HG02588 (cell line): ENCODE measurements around the gene ADARB2.

Experiments
- ATAC-seq: cut with Tn5 transposase; IDR thresholded peaks from one replicate; pipeline ENCODE4 v1.9.1; 2021; ENCODE audit warnings: mild to moderate bottlenecking, moderate library complexity; ENCODE audit not compliant: unreplicated experiment

ADARB2 gene

GRCh38 chr10:1573981-1574380 lies 163.3 kb downstream of the ADARB2 start:
- ATAC-seq, result no peak

GRCh38 chr10:1573334-1573969 lies 163.9 kb downstream of the ADARB2 start:
- ATAC-seq, result no peak

GRCh38 chr10:1572519-1573333 lies 164.6 kb downstream of the ADARB2 start:
- ATAC-seq, result no peak

GRCh38 chr10:1571587-1572237 lies 165.6 kb downstream of the ADARB2 start:
- ATAC-seq, result no peak

- ATAC-seq, result no peak
Measured at GRCh38 chr10:1570416-1571051, 166.8 kb downstream of the ADARB2 start.

- no peak for ATAC-seq
Measured at GRCh38 chr10:1569208-1569607, 168.1 kb downstream of the ADARB2 start.

- ATAC-seq, result no peak
Measured at GRCh38 chr10:1567742-1568495, 169.4 kb downstream of the ADARB2 start.

GRCh38 chr10:1567152-1567551 lies 170.2 kb downstream of the ADARB2 start:
- ATAC-seq, result no peak

GRCh38 chr10:1564791-1565190 lies 172.5 kb downstream of the ADARB2 start:
- no peak for ATAC-seq

GRCh38 chr10:1563028-1563427 lies 174.3 kb downstream of the ADARB2 start:
- ATAC-seq, result no peak

GRCh38 chr10:1561731-1562337 lies 175.5 kb downstream of the ADARB2 start:
- ATAC-seq, result no peak

- no peak for ATAC-seq
Measured at GRCh38 chr10:1560535-1561192, 176.7 kb downstream of the ADARB2 start.

GRCh38 chr10:1559761-1560160 lies 177.6 kb downstream of the ADARB2 start:
- ATAC-seq, result no peak

- ATAC-seq, result no peak
Measured at GRCh38 chr10:1559311-1559710, 178.0 kb downstream of the ADARB2 start.

GRCh38 chr10:1558906-1559305 lies 178.4 kb downstream of the ADARB2 start:
- no peak for ATAC-seq

- ATAC-seq, result no peak
Measured at GRCh38 chr10:1557081-1557480, 180.2 kb downstream of the ADARB2 start.

- ATAC-seq, result no peak
Measured at GRCh38 chr10:1556496-1556895, 180.8 kb downstream of the ADARB2 start.

GRCh38 chr10:1553951-1554350 lies 183.4 kb downstream of the ADARB2 start:
- ATAC-seq, result no peak

- no peak for ATAC-seq
Measured at GRCh38 chr10:1552881-1553670, 184.2 kb downstream of the ADARB2 start.
